Mesendoderm (in vitro differentiated cells): Measurements from ENCODE around the gene TMC6.
A peak's percentile ranks its signal among the peaks of the same experiment; 100 is the strongest.
"Not testable (repeated sequence)": the region's sequence is repeated elsewhere in the genome, so short reads cannot be mapped to it uniquely, and the experiment has no call there.

Experiments used
- DNase-seq: peaks from one replicate; pipeline ENCODE4 v3.0.0; 2013
- H2AK5ac ChIP-seq: 2 replicates; pipeline ENCODE4 v1.6.1; 2013; ENCODE audit warnings: low read length, inconsistent platforms
- H2BK120ac ChIP-seq: 2 replicates; pipeline ENCODE4 v1.6.1; 2013; ENCODE audit warnings: low read depth, mild to moderate bottlenecking, low read length, moderate library complexity, mixed read lengths
- H2BK15ac ChIP-seq: replicated peaks from 2 replicates; pipeline ENCODE4 v1.6.1; 2013; ENCODE audit warnings: low read depth, mild to moderate bottlenecking, moderate library complexity
- H2BK5ac ChIP-seq: 2 replicates; pipeline ENCODE4 v1.6.1; 2013; ENCODE audit warnings: low read length, inconsistent platforms
- H3K18ac ChIP-seq: 2 replicates; pipeline ENCODE4 v1.6.1; 2013; ENCODE audit warnings: mild to moderate bottlenecking, low read length, mixed read lengths
- H3K23ac ChIP-seq: one replicate; pipeline ENCODE4 v1.6.1; 2013; ENCODE audit warnings: low read length
- H3K27ac ChIP-seq: 2 replicates; pipeline ENCODE4 v1.5.1; 2013; ENCODE audit warnings: low read depth, mild to moderate bottlenecking, inconsistent platforms, low read length, moderate library complexity
- H3K27me3 ChIP-seq: 2 replicates; pipeline ENCODE4 v1.6.1; 2013; ENCODE audit warnings: low read length, control low read depth, mild to moderate bottlenecking, inconsistent platforms; ENCODE audit not compliant: insufficient read depth, poor library complexity
- H3K36me3 ChIP-seq: 2 replicates; pipeline ENCODE4 v1.6.1; 2013; ENCODE audit warnings: low read length, inconsistent platforms; ENCODE audit not compliant: control insufficient read depth, insufficient read depth
- H3K4ac ChIP-seq: one replicate; pipeline ENCODE4 v1.6.1; 2013; ENCODE audit warnings: low read depth, mild to moderate bottlenecking, low read length, moderate library complexity
- H3K4me1 ChIP-seq: 2 replicates; pipeline ENCODE4 v1.6.1; 2013; ENCODE audit warnings: low read depth, low read length, inconsistent platforms; ENCODE audit not compliant: control insufficient read depth
- H3K4me2 ChIP-seq: 2 replicates; pipeline ENCODE4 v1.6.1; 2013; ENCODE audit warnings: low read length
- H3K4me3 ChIP-seq: 2 replicates; pipeline ENCODE4 v1.5.1; 2013; ENCODE audit warnings: mild to moderate bottlenecking, low read length
- H3K56ac ChIP-seq: one replicate; pipeline ENCODE4 v1.6.1; 2013; ENCODE audit warnings: low read length
- H3K79me1 ChIP-seq: 2 replicates; pipeline ENCODE4 v1.6.1; 2013; ENCODE audit warnings: low read length, inconsistent platforms
- H3K79me2 ChIP-seq: 2 replicates; pipeline ENCODE4 v1.6.1; 2013; ENCODE audit warnings: mild to moderate bottlenecking, low read length; ENCODE audit not compliant: control insufficient read depth, insufficient read depth
- H3K9ac ChIP-seq: 2 replicates; pipeline ENCODE4 v1.6.1; 2013; ENCODE audit warnings: low read length, inconsistent platforms
- H4K5ac ChIP-seq: one replicate; pipeline ENCODE4 v1.6.1; 2013; ENCODE audit warnings: low read length
- H4K8ac ChIP-seq: one replicate; pipeline ENCODE4 v1.6.1; 2013; ENCODE audit warnings: low read depth, mild to moderate bottlenecking, control low read depth, low read length, moderate library complexity
- WGBS: extraction: QIAGEN DNeasy Blood & Tissue Kit; methylation state at CpG from one replicate; pipeline ENCODE4 v1.1.7; 2013; ENCODE audit warnings: low lambda C conversion rate, missing lambda C conversion rate; ENCODE audit not compliant: insufficient coverage; ENCODE audit errors: extremely low coverage; 5-methylcytosine and 5-hydroxymethylcytosine counted together

TMC6 gene

GRCh38 chr17:78116411-78116810 is 12.1 kb downstream of the TMC6 start:
- no CpG with 5 or more reads among the region's 9 CpGs for WGBS
- no peak overlapping the region for H3K4me2 ChIP-seq
- H3K27me3 ChIP-seq, result no peaks in the 10 kb centered on the region
- H3K4me1 ChIP-seq, result no peaks in the 10 kb centered on the region
- H3K4me3 ChIP-seq, result no peak overlapping the region
- H3K36me3 ChIP-seq, result peaks cover 11% of the 10 kb centered on the region
- H2BK5ac ChIP-seq, result no peak overlapping the region
- H3K79me1 ChIP-seq, result peaks cover 1% of the 10 kb centered on the region
- no peak overlapping the region for H3K27ac ChIP-seq
- H3K9ac ChIP-seq, result no peak overlapping the region
- no peak overlapping the region for H3K56ac ChIP-seq
- H4K5ac ChIP-seq, result no peak overlapping the region
- no peaks in the 10 kb centered on the region for H3K79me2 ChIP-seq
- H2AK5ac ChIP-seq, result no peak overlapping the region
- H3K23ac ChIP-seq, result no peak overlapping the region
- H3K18ac ChIP-seq, result no peak overlapping the region
- H4K8ac ChIP-seq, result no peak overlapping the region
- H2BK120ac ChIP-seq, result no peak overlapping the region
- no peak overlapping the region for H2BK15ac ChIP-seq
- H3K4ac ChIP-seq, result no peak overlapping the region
- no peak for DNase-seq

GRCh38 chr17:78115803-78116202 is 12.8 kb downstream of the TMC6 start:
- H3K4me2 ChIP-seq, H3K9ac ChIP-seq, H3K4ac ChIP-seq, H2BK5ac ChIP-seq, H3K4me1 ChIP-seq, H4K8ac ChIP-seq, H2BK120ac ChIP-seq, H3K23ac ChIP-seq, H3K79me2 ChIP-seq, H4K5ac ChIP-seq, H2AK5ac ChIP-seq, H3K18ac ChIP-seq, DNase-seq, H3K27me3 ChIP-seq, H3K4me3 ChIP-seq, H2BK15ac ChIP-seq, H3K27ac ChIP-seq, H3K79me1 ChIP-seq, H3K56ac ChIP-seq: not testable (repeated sequence)
- H3K36me3 ChIP-seq, result peaks cover 11% of the 10 kb centered on the region
- WGBS, result no CpG with 5 or more reads among the region's 18 CpGs

GRCh38 chr17:78114831-78115723 is 13.5 kb downstream of the TMC6 start:
- H2AK5ac ChIP-seq, result no peak overlapping the region
- no peak overlapping the region for H2BK120ac ChIP-seq
- no peak for DNase-seq
- WGBS, result no CpG with 5 or more reads among the region's 28 CpGs
- no peak overlapping the region for H3K4me3 ChIP-seq
- no peaks in the 10 kb centered on the region for H3K4me1 ChIP-seq
- peaks cover 1% of the 10 kb centered on the region for H3K79me1 ChIP-seq
- no peak overlapping the region for H3K9ac ChIP-seq
- no peak overlapping the region for H3K56ac ChIP-seq
- no peak overlapping the region for H3K27ac ChIP-seq
- no peak overlapping the region for H3K4ac ChIP-seq
- peaks cover 11% of the 10 kb centered on the region for H3K36me3 ChIP-seq
- no peaks in the 10 kb centered on the region for H3K27me3 ChIP-seq
- no peaks in the 10 kb centered on the region for H3K79me2 ChIP-seq
- no peak overlapping the region for H4K5ac ChIP-seq
- no peak overlapping the region for H3K4me2 ChIP-seq
- H4K8ac ChIP-seq, result no peak overlapping the region
- no peak overlapping the region for H2BK5ac ChIP-seq
- no peak overlapping the region for H3K18ac ChIP-seq
- no peak overlapping the region for H2BK15ac ChIP-seq
- no peak overlapping the region for H3K23ac ChIP-seq

GRCh38 chr17:78113804-78114785 is 14.5 kb downstream of the TMC6 start:
- Histone ChIP-seq H3K4ac (no peak overlapping the region), H4K5ac (no peak overlapping the region), H3K56ac (no peak overlapping the region), H3K79me2 (no peaks in the 10 kb centered on the region), H3K4me2 (no peak overlapping the region), H3K18ac (no peak overlapping the region), H3K23ac (no peak overlapping the region), H4K8ac (no peak overlapping the region), H3K36me3 (peaks cover 11% of the 10 kb centered on the region), H2AK5ac (no peak overlapping the region), H3K4me3 (no peak overlapping the region), H2BK15ac (no peak overlapping the region), H3K79me1 (peaks cover 1% of the 10 kb centered on the region), H2BK5ac (no peak overlapping the region), H3K4me1 (no peaks in the 10 kb centered on the region), H3K27me3 (no peaks in the 10 kb centered on the region), H3K9ac (no peak overlapping the region), H3K27ac (no peak overlapping the region), H2BK120ac (no peak overlapping the region)
- no CpG with 5 or more reads among the region's 25 CpGs for WGBS
- DNase-seq, result no peak

- Histone ChIP-seq H3K4me2 (no peak overlapping the region), H3K79me1 (peaks cover 1% of the 10 kb centered on the region), H2AK5ac (no peak overlapping the region), H3K23ac (no peak overlapping the region), H2BK15ac (no peak overlapping the region), H3K18ac (no peak overlapping the region), H3K36me3 (peaks cover 9% of the 10 kb centered on the region), H3K4ac (no peak overlapping the region), H3K27ac (no peak overlapping the region), H3K79me2 (no peaks in the 10 kb centered on the region), H2BK5ac (no peak overlapping the region), H3K27me3 (no peaks in the 10 kb centered on the region), H3K9ac (no peak overlapping the region), H3K4me3 (no peak overlapping the region), H2BK120ac (no peak overlapping the region), H3K56ac (peak overlapping the region; percentile 22), H3K4me1 (no peaks in the 10 kb centered on the region), H4K5ac (no peak overlapping the region), H4K8ac (no peak overlapping the region)
- no CpG with 5 or more reads among the region's 33 CpGs for WGBS
- DNase-seq, result peak; percentile 74
Measured at GRCh38 chr17:78112518-78113471, 15.8 kb downstream of the TMC6 start.
